Fibroblast of peridontal ligament (primary cell): ENCODE data around the gene PXDN.
"Not testable (repeated sequence)": the region's sequence is repeated elsewhere in the genome, so short reads cannot be mapped to it uniquely, and the experiment has no call there.

Experiments
- DNase-seq: peaks from one replicate; pipeline ENCODE4 v3.0.0-alpha.2; 2010; ENCODE audit errors: extremely low read depth

The PXDN gene

DNA sequence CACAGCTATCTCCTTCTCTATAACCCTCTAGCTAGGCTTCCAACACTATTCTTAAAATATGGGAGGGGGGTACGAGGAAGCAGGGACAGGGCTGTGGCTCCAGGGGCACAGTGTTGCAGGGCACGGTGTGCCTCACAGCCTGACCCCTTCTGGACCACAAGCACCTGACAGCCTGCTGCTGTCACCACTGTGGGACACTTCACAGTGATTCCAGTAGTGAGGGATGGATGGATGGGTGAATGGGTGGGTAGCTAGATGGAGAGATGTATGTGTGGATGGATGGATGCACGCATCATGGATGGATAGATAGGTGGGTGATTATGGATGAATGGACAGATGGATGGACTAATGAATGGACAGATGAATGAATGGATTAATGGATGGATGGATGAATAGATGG, 21.6 kb downstream of the PXDN start:
- no peak for DNase-seq

DNA sequence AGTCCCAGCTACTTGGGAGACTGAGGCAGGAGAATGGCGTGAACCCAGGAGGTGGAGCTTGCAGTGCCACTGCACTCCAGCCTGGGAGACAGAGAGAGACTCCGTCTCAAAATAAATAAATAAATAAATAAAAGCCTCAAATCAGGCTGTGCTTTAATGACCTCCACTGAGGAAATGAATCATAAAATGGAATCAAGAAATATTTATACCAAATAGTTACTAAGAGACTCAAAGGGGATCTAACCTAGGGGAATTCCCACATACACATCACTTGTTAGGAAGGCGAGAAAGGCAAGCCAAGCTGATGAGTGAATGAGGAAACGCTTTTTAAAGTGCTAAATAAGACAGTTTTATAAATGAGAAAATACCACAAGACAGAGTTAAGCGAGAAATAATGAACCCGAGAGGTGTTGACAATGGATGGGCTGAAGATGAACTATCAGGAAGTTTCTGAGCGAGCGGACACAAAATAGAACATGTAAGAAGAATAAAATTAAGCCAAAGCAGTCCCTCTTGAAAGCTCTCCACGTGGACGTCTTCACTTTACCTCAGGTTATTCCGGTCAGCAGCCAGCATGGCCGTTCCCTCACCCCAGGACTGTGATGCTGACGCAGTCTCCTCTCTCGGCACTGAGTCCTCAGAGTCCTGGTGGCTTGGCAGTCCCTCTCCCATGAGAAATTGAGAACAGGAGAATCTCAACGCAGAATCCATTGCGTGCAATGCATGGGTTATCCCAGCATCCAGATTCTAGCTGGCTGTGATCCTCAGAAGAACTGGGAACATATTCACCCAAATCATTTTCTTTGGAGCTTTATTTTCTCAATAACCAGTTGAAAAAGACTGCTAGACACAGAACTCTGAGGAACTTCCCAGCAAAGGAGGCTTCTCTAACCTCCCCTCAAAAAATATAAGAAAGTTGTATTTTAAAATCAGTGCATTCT, 22.3 kb downstream of the PXDN start:
- peak; percentile 76 for DNase-seq

DNA sequence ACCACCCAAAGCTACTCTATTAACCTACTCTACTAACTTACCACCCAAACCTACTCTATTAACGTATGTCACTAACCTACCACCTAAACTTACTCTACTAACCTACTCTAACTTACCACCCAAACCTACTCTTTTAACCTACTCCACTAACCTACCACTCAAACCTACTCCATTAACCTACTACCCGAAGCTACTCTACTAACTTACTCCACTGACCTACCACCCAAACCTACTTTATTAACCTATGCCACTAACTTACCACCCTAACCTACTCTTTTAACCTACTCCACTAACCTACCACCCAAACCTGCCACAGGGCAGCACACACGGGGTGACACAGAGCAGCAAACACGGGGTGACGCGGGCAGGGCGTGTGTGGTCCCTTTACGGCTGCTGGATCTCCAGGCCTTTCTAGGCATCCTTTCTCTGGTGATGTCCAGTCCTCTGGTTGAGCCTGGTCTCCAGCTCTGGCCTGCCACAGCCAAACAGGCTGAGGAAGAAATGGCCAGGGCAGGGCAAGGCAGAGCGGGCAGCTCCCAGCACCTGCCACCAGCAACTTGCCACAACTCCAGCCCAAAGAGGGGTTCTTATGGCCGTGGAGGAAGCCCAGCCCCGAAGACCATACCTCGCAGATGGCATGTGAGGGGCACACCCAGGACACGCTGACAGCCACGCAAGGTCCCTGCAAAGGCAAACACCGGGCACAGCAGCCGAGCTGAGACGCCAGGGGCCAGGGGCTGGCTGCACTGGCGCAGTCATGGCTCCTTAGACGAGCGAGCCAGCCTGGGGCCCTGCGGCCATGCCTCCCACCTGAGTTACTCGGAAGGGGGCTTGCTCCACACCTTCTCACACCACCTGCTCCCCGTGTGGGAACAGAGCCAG, 25.7 kb downstream of the PXDN start:
- no peak for DNase-seq

GRCh38 chr2:1717113-1717512, 27.2 kb downstream of the PXDN start:
- DNase-seq: no peak

DNA sequence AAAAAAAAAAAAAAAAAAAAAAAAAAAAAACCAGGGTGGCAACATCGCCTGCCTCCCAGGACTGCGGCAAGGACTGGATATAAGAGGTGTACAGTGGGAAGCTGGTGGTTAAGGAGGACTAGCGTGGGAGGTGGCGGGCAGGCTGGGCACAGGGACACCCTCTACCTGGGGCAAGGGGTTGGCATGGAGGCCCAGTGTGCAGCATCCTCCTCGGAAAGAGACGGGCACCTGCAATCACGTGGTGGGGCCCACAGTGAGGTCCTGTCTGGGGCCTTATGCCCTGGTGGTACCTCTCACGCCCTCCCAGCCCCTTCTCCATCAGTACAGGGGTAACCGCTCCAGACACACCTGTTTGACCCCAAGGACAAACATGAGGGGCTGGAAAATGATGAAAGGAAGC, 27.9 kb downstream of the PXDN start:
- no peak for DNase-seq

GRCh38 chr2:1716014-1716305, 28.4 kb downstream of the PXDN start:
- DNase-seq: not testable (repeated sequence)

DNA sequence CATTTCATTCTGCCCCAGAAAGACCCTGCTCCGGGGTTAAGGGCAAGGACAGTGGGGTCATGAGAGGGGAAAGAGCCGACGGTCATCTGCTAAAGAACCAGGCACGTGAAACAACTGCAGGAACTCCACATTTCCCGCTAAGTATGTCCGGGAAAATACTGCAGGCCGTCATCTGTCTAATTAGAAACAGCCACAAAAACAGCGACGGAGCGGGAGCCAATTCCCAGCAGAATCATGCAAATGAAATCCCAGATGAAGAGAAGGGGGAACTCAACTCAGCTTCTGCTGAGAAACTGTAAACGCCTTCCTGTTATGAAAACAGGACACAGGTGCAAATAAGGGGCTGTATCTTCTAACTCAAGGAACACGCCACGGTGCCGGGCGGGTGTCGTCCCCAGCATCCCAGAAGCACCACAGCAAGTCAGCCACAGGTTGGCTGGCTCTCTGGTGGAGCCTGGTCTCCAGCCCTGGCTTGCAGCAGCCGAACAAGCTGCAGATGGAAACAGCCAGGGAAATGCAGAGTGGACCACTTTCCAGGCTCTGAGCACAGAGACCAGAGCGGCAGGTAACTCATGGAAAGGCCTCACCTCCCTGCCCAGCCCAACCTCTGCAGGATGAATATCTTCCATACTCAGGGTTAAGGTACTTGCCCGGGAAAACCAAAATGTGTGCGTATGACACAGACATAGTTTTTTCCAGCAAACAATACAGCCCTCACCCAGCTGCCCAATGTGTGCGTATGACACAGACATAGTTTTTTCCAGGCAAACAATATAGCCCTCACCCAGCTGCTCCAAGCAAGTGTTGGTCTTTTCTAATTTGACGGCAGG, 28.9 kb downstream of the PXDN start:
- DNase-seq: peak; percentile 73

GRCh38 chr2:1714291-1715064, 29.8 kb downstream of the PXDN start:
- no peak for DNase-seq

DNA sequence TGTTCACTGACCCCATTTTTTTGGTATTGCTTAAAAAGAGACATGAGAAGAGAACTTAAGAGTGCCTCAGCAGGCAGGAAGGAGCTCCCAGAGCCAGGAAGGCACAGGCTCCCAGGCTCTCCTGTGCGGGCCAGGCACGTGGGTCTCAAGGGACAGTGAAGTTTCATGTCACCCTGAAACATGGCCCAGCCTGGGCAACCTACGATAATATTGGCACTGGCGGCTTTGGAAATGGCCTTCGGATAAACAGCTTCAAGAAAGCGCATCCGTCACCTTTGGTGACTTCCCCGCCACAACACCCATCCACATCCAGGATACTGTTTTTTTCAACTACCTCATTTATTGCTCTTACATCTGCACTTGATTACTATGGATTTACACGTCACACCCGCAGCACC, 30.5 kb downstream of the PXDN start:
- DNase-seq: no peak

DNA sequence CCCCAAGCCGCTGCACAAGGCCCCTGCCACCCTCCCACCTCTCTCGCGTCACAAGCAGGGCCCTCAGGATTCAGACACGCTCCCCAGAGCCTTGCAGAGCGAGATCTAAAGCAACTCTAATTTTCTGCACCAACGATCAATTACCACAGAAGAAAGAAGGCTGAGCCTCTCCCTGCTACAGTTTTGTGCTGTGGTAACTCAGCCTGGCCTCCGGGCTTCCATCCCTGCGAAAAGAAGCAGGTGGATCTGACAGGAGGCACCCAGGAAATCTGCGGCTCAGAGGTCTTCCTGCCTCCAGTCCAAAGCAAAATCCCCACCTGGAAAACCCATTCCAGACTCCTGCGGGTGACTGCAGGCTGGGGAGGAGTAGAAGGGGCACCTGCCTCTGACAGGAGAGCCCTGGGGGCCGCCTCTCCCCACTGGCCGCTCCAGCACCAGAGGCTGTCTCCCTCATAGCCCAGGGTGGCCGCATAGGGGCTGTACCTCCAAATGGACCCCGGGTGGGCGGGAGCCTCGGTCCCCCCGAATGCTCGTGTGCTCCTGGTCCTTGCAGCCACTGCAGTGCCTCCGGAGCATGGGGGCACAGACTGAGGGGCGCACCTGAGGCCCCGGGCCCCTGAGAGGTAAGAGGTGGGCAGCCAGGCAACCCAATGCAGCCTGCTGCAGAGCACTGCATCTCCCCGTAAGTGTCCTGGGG, 31.0 kb downstream of the PXDN start:
- DNase-seq: no peak

DNA sequence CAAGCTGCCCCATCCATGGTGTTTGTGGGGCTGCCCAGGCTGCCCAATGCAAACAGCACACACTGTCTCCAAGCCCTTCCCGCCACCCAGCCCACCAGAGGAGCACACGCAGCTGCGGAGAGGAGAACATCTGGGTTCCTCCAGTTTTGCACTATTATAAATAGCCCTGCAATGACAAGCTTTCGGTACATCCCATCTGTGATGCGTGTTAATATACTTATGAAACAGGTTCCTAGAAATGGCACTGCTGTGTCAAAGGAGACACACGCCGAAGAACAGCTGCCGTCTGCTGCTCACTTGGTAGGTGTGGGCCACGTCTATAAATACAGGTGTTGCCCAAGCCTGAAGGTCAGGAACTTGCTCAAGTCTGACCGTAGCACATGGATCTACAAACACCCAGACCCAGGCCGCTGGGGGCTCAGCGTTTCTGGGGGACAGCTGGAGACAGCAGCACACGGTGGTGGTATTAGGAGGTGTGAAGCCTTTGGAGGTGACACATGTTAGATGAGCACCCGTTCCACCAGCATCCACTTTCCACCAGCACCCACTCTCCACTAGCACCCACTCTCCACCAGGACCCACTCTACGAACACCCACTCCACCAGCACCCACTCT, 34.3 kb downstream of the PXDN start:
- no peak for DNase-seq

DNA sequence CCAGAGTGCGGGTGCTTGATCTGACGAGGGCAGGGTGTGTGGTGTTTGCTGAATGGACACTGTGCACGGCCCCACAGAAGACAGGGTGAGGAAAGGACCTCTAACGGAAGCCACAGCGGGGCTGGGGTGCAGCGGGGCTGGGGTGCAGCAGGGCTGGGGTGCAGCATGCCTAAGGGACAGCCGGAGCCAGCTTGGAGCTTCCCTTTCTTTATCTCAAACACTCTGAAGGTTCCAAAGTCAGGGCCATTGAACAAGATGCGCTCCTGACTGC, 35.0 kb downstream of the PXDN start:
- DNase-seq: no peak

- DNase-seq: no peak
These were observed 35.6 kb downstream of the PXDN start for GRCh38 chr2:1708476-1709334.

DNA sequence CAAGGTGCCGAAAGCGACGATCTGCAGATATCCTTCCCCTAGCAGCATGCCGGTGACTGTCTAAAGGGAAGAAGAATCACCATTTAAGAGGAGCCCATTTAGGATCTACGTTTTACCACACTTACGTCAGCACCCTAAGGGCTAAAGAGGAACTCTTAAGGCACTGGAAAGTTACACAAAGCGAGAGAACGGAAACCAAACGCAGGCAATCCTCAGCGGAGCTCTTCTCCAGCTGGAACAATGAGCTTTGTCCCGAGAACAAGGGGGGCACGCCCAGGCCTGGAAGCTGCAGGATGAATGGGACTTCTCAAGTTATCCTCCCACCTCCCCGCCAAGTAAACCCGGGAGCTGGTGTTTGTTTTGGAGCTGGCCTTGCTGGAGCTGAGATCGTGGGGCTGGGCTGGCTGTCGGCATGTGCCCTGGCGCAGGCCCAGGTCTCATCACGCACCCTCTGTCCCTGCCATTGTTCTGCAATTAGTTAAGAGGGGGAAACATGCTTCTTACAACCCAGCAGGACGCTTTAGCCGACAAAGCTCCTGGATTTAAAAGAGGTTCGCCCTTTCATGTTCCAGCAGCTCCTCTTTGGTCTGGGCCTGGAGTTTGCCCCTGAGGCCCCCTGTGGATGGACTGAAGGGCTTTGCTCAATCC, 36.4 kb downstream of the PXDN start:
- DNase-seq: peak; percentile 34

- not testable (repeated sequence) for DNase-seq
These were observed 38.0 kb downstream of the PXDN start for GRCh38 chr2:1706089-1706841.

GRCh38 chr2:1705557-1706076, 38.7 kb downstream of the PXDN start:
- DNase-seq: no peak

GRCh38 chr2:1704631-1705556, 39.4 kb downstream of the PXDN start:
- DNase-seq: no peak
